ENCODE measurements around the gene MARVELD1.
A peak's percentile ranks its signal among the peaks of the same experiment; 100 is the strongest.

Gene MARVELD1

GRCh38 chr10:97724341-97724941 is 10.9 kb downstream of the MARVELD1 start:
- FAIRE-seq = no peak

- FAIRE-seq = no peak
Measured at GRCh38 chr10:97726636-97727178, 13.2 kb downstream of the MARVELD1 start.

GRCh38 chr10:97729014-97729413 is 15.5 kb downstream of the MARVELD1 start:
- no peak for FAIRE-seq

GRCh38 chr10:97731346-97732051 is 18.0 kb downstream of the MARVELD1 start:
- FAIRE-seq = peak; percentile 94

GRCh38 chr10:97732052-97732359 is 18.5 kb downstream of the MARVELD1 start:
- FAIRE-seq = no peak

- FAIRE-seq = no peak
Measured at GRCh38 chr10:97733256-97733655, 19.7 kb downstream of the MARVELD1 start.

- no peak for FAIRE-seq
Measured at GRCh38 chr10:97734021-97734420, 20.5 kb downstream of the MARVELD1 start.

- FAIRE-seq = no peak
Measured at GRCh38 chr10:97736403-97736901, 22.9 kb downstream of the MARVELD1 start.

GRCh38 chr10:97736902-97737769 is 23.6 kb downstream of the MARVELD1 start, which contains the start of gene ZFYVE27:
TSS of gene ZFYVE27 (plus strand) at chr10:97737128. CDS start at chr10:97738478, 1,350 bp downstream.
- FAIRE-seq = peak; percentile 69

- FAIRE-seq = no peak
Measured at GRCh38 chr10:97737770-97738265, 24.3 kb downstream of the MARVELD1 start.

- no peak for FAIRE-seq
Measured at GRCh38 chr10:97738616-97739015, 25.1 kb downstream of the MARVELD1 start.

GRCh38 chr10:97740613-97741012 is 27.1 kb downstream of the MARVELD1 start:
- no peak for FAIRE-seq

- no peak for FAIRE-seq
Measured at GRCh38 chr10:97743169-97743943, 29.8 kb downstream of the MARVELD1 start.

- no peak for FAIRE-seq
Measured at GRCh38 chr10:97744405-97745035, 31.0 kb downstream of the MARVELD1 start.

- no peak for FAIRE-seq
Measured at GRCh38 chr10:97747573-97747972, 34.0 kb downstream of the MARVELD1 start.

- FAIRE-seq = no peak
Measured at GRCh38 chr10:97748116-97748515, 34.6 kb downstream of the MARVELD1 start.

- FAIRE-seq = no peak
Measured at GRCh38 chr10:97752956-97753355, 39.4 kb downstream of the MARVELD1 start.

GRCh38 chr10:97754726-97755125 is 41.2 kb downstream of the MARVELD1 start:
- FAIRE-seq = no peak

- FAIRE-seq = no peak
Measured at GRCh38 chr10:97755718-97756117, 42.2 kb downstream of the MARVELD1 start.

- no peak for FAIRE-seq
Measured at GRCh38 chr10:97757471-97757870, 43.9 kb downstream of the MARVELD1 start.

GRCh38 chr10:97759158-97759887 is 45.8 kb downstream of the MARVELD1 start:
- FAIRE-seq = no peak
